ENCODE data around the gene PCSK2.
A peak's percentile ranks its signal among the peaks of the same experiment; 100 is the strongest.

Gene PCSK2

GRCh38 chr20:17273717-17274116 lies 46.9 kb downstream of the PCSK2 start:
- TF ChIP-seq ZFX (IDR thresholded peaks at IDR 0.05), result no peak
- TF ChIP-seq CTCF (conservative IDR thresholded peaks at IDR 0.05), result no peak
- no peak overlapping the region for H3K27ac ChIP-seq

- no peak overlapping the region for H3K27ac ChIP-seq
- no peak for TF ChIP-seq ZFX (IDR thresholded peaks at IDR 0.05)
- TF ChIP-seq CTCF (conservative IDR thresholded peaks at IDR 0.05), result no peak
Measured at GRCh38 chr20:17276101-17276500, 49.3 kb downstream of the PCSK2 start.

- TF ChIP-seq CTCF (conservative IDR thresholded peaks at IDR 0.05) (peak; percentile 60), ZFX (IDR thresholded peaks at IDR 0.05) (no peak)
- H3K27ac ChIP-seq, result no peak overlapping the region
Measured at GRCh38 chr20:17281478-17281877, 54.6 kb downstream of the PCSK2 start.

- H3K27ac ChIP-seq, result no peak overlapping the region
- TF ChIP-seq ZFX (IDR thresholded peaks at IDR 0.05), result no peak
- TF ChIP-seq CTCF (conservative IDR thresholded peaks at IDR 0.05), result no peak
Measured at GRCh38 chr20:17282501-17282900, 55.7 kb downstream of the PCSK2 start.

- no peak overlapping the region for H3K27ac ChIP-seq
- peak; percentile 37 for TF ChIP-seq CTCF (conservative IDR thresholded peaks at IDR 0.05)
- TF ChIP-seq ZFX (IDR thresholded peaks at IDR 0.05), result no peak
Measured at GRCh38 chr20:17287503-17287902, 60.7 kb downstream of the PCSK2 start.

- H3K27ac ChIP-seq, result no peak overlapping the region
- no peak for TF ChIP-seq ZFX (IDR thresholded peaks at IDR 0.05)
- no peak for TF ChIP-seq CTCF (conservative IDR thresholded peaks at IDR 0.05)
Measured at GRCh38 chr20:17287998-17288397, 61.2 kb downstream of the PCSK2 start.

- no peak overlapping the region for H3K27ac ChIP-seq
- TF ChIP-seq CTCF (conservative IDR thresholded peaks at IDR 0.05), result no peak
- no peak for TF ChIP-seq ZFX (IDR thresholded peaks at IDR 0.05)
Measured at GRCh38 chr20:17295151-17295726, 68.4 kb downstream of the PCSK2 start.
